ENCODE measurements around the gene EMC10.

Gene EMC10

GRCh38 chr19:50460161-50460765 is 16.0 kb upstream of the EMC10 start:
- Histone ChIP-seq H3K36me3 (ENCODE audit: control insufficient read depth, low read length) (peaks cover 41% of the 10 kb centered on the region), H3K4me3 (ENCODE audit: low read length) (peak overlapping the region; percentile 42)

DNA sequence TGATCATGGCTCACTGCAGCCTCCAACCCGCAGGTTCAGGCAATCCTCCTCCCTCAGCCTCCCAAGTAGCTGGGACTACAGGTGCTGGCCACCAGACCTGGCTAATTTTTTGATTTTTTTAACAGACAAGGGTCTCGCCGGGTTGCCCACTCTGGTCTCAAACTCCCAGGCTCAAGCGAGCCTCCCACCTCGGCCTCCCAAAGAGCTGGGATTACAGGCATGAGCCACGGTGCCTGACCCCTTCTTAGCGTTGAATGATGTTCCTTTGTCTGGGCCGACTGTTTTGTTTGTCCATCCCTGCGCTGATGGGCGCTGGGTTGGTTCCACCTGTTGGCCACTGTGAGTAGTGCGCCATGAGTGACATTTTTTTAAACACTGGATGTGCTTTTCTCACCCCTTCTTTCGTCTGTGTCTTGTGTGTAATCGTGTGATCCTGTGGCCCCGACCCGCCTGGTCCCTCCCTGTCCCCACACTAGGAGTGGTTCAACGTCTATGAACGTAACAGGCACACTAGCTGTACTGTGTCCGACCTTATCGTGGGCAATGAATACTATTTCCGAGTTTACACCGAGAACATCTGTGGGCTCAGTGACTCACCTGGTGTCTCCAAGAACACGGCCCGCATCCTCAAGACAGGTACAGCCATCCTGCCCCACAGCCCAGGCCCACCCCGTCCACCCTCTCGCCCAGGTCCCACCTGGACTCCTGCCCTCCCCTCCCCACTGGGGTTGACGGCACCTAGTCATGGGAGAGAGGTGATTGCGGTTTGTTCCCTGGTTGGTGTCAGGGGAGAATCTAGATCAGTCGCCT is 15.0 kb upstream of the EMC10 start:
- Histone ChIP-seq H3K9me3 (ENCODE audit: control insufficient read depth, insufficient read depth, low read length) (no peaks in the 10 kb centered on the region), H3K79me2 (ENCODE audit: control insufficient read depth, low read length) (no peaks in the 10 kb centered on the region), H3F3A (ENCODE audit: control insufficient read depth, insufficient read depth) (peaks cover 14% of the 10 kb centered on the region), H3K4me1 (ENCODE audit: control insufficient read depth, low read length) (peaks cover 27% of the 10 kb centered on the region), H3K27ac (ENCODE audit: low read depth, low read length) (peak overlapping the region; percentile 87), H3K4me2 (ENCODE audit: low read length) (peak overlapping the region; percentile 59), H3K27me3 (ENCODE audit: control insufficient read depth, low read length) (no peaks in the 10 kb centered on the region), H3K36me3 (ENCODE audit: control insufficient read depth, low read length) (peaks cover 35% of the 10 kb centered on the region), H3K9me2 (replicated peaks; ENCODE audit: control insufficient read depth, low read length) (no peaks in the 10 kb centered on the region), H3K4me3 (ENCODE audit: low read length) (peak overlapping the region; percentile 42), H4K20me1 (ENCODE audit: control insufficient read depth, insufficient read depth, low read depth, low read length) (no peaks in the 10 kb centered on the region)
- no peak for TF ChIP-seq EZH2phosphoT487 (IDR thresholded peaks at IDR 0.05; ENCODE audit: borderline replicate concordance, low read length)
- TF ChIP-seq, protein P1, sequence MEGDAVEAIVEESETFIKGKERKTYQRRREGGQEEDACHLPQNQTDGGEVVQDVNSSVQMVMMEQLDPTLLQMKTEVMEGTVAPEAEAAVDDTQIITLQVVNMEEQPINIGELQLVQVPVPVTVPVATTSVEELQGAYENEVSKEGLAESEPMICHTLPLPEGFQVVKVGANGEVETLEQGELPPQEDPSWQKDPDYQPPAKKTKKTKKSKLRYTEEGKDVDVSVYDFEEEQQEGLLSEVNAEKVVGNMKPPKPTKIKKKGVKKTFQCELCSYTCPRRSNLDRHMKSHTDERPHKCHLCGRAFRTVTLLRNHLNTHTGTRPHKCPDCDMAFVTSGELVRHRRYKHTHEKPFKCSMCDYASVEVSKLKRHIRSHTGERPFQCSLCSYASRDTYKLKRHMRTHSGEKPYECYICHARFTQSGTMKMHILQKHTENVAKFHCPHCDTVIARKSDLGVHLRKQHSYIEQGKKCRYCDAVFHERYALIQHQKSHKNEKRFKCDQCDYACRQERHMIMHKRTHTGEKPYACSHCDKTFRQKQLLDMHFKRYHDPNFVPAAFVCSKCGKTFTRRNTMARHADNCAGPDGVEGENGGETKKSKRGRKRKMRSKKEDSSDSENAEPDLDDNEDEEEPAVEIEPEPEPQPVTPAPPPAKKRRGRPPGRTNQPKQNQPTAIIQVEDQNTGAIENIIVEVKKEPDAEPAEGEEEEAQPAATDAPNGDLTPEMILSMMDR (IDR thresholded peaks at IDR 0.05; ENCODE audit: low read depth, low read length, poor library complexity, severe bottlenecking) = peak; percentile 90

More at GRCh38 chr19:50460161-50460765, 16.0 kb upstream of the EMC10 start:
- H3K9me2 ChIP-seq (replicated peaks; ENCODE audit: control insufficient read depth, low read length) = no peaks in the 10 kb centered on the region
- H3K9me3 ChIP-seq (ENCODE audit: control insufficient read depth, insufficient read depth, low read length) = no peaks in the 10 kb centered on the region
- H3K27me3 ChIP-seq (ENCODE audit: control insufficient read depth, low read length) = no peaks in the 10 kb centered on the region
- peak overlapping the region; percentile 59 for H3K4me2 ChIP-seq (ENCODE audit: low read length)
- peaks cover 27% of the 10 kb centered on the region for H3K4me1 ChIP-seq (ENCODE audit: control insufficient read depth, low read length)
- TF ChIP-seq, protein P1 (IDR thresholded peaks at IDR 0.05; ENCODE audit: low read depth, low read length, poor library complexity, severe bottlenecking) = peak; percentile 60
- TF ChIP-seq EZH2phosphoT487 (IDR thresholded peaks at IDR 0.05; ENCODE audit: borderline replicate concordance, low read length) = no peak
- peak overlapping the region; percentile 87 for H3K27ac ChIP-seq (ENCODE audit: low read depth, low read length)
- H3F3A ChIP-seq (ENCODE audit: control insufficient read depth, insufficient read depth) = peaks cover 14% of the 10 kb centered on the region
- H3K79me2 ChIP-seq (ENCODE audit: control insufficient read depth, low read length) = no peaks in the 10 kb centered on the region
- H4K20me1 ChIP-seq (ENCODE audit: control insufficient read depth, insufficient read depth, low read depth, low read length) = no peaks in the 10 kb centered on the region

DNA sequence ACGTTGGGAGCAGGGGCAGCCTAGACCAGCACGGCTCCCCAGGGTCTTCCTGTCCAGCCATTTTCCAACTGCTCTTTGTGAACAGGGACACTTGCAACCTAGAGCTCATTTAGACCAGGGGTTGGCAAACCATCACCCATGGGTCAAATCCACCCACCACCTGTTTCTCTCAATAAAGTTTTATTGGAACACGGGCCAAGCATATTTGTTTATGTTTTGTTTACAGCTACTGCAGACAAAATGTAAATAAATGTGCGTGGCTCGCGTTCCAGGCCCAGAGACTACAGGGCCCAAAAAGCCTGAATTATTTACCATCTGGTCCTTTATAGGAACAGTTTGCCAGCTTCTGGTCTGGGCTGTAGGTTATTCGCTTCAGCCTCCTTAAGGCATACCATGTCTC is 13.3 kb upstream of the EMC10 start:
- Histone ChIP-seq H3K4me3 (ENCODE audit: low read length) (no peak overlapping the region), H3K9me2 (replicated peaks; ENCODE audit: control insufficient read depth, low read length) (no peaks in the 10 kb centered on the region), H3F3A (ENCODE audit: control insufficient read depth, insufficient read depth) (peaks cover 14% of the 10 kb centered on the region), H3K4me2 (ENCODE audit: low read length) (no peak overlapping the region), H3K27ac (ENCODE audit: low read depth, low read length) (no peak overlapping the region), H3K79me2 (ENCODE audit: control insufficient read depth, low read length) (no peaks in the 10 kb centered on the region), H3K4me1 (ENCODE audit: control insufficient read depth, low read length) (peaks cover 27% of the 10 kb centered on the region), H3K9me3 (ENCODE audit: control insufficient read depth, insufficient read depth, low read length) (no peaks in the 10 kb centered on the region), H3K27me3 (ENCODE audit: control insufficient read depth, low read length) (no peaks in the 10 kb centered on the region), H3K36me3 (ENCODE audit: control insufficient read depth, low read length) (peaks cover 27% of the 10 kb centered on the region), H4K20me1 (ENCODE audit: control insufficient read depth, insufficient read depth, low read depth, low read length) (no peaks in the 10 kb centered on the region)
- no peak for TF ChIP-seq EZH2phosphoT487 (IDR thresholded peaks at IDR 0.05; ENCODE audit: borderline replicate concordance, low read length)
- TF ChIP-seq, protein P1 (IDR thresholded peaks at IDR 0.05; ENCODE audit: low read depth, low read length, poor library complexity, severe bottlenecking) = no peak
